ENCODE results near the gene PTPRD. TPM values are rescaled to one million over a fixed set of nuclear protein-coding genes. Genes with fewer than 3 reads are reported as not detected.

Gene PTPRD
- total and polyA plus RNA-seq, 2 experiments from 2014 or later, result 11.5 to 58.0 TPM

- TF ChIP-seq, protein P1, sequence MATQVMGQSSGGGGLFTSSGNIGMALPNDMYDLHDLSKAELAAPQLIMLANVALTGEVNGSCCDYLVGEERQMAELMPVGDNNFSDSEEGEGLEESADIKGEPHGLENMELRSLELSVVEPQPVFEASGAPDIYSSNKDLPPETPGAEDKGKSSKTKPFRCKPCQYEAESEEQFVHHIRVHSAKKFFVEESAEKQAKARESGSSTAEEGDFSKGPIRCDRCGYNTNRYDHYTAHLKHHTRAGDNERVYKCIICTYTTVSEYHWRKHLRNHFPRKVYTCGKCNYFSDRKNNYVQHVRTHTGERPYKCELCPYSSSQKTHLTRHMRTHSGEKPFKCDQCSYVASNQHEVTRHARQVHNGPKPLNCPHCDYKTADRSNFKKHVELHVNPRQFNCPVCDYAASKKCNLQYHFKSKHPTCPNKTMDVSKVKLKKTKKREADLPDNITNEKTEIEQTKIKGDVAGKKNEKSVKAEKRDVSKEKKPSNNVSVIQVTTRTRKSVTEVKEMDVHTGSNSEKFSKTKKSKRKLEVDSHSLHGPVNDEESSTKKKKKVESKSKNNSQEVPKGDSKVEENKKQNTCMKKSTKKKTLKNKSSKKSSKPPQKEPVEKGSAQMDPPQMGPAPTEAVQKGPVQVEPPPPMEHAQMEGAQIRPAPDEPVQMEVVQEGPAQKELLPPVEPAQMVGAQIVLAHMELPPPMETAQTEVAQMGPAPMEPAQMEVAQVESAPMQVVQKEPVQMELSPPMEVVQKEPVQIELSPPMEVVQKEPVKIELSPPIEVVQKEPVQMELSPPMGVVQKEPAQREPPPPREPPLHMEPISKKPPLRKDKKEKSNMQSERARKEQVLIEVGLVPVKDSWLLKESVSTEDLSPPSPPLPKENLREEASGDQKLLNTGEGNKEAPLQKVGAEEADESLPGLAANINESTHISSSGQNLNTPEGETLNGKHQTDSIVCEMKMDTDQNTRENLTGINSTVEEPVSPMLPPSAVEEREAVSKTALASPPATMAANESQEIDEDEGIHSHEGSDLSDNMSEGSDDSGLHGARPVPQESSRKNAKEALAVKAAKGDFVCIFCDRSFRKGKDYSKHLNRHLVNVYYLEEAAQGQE (IDR thresholded peaks at IDR 0.05; ENCODE audit: unreplicated experiment), result no peak
- TF ChIP-seq ZNF331 (CRISPR knock-in tag; IDR thresholded peaks at IDR 0.05; ENCODE audit: low read depth) (no peak), ZNF462 (CRISPR knock-in tag; IDR thresholded peaks at IDR 0.05) (peak; percentile 54; the same call in 1 of the 2 replicates), EZH2phosphoT487 (IDR thresholded peaks at IDR 0.05; ENCODE audit: unreplicated experiment) (no peak)
These were observed 615.2 kb downstream of the PTPRD start (continued) for GRCh38 chr9:9997585-9997984.

DNA sequence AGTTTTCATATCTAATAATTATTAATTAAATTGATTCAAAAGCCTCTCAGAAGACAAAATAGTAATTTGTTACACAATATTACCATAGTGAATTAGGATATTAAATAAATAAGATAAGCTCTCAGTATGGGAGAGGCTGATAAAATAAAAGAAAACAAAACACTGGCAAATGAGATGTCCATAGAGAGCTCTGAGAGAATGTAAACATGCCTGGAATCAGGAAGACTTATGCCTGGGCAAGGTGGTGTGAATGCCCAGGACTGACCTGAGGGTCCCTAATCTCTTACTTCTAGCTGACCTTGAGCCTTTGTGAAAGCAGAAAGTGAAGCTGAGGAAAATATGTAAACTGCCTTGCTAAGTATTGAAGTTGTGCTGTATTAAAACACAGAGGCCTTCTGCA is 616.5 kb downstream of the PTPRD start:
- H3K79me2 ChIP-seq (replicated peaks; ENCODE audit: insufficient read depth), result no peaks in the 10 kb centered on the region
- no peak for DNase-seq (ENCODE audit: low spot score)
- H3K27ac Mint-ChIP-seq, result peak overlapping the region; percentile 51
- no peak overlapping the region; the same call in 1 of the 2 replicates for H2AFZ ChIP-seq
- no peaks in the 10 kb centered on the region for H3F3A ChIP-seq (replicated peaks; ENCODE audit: low read depth)
- H3K27me3 ChIP-seq (ENCODE audit: insufficient read depth), result no peaks in the 10 kb centered on the region
- H3K27me3 Mint-ChIP-seq (ENCODE audit: insufficient read depth, low read depth, poor library complexity), result peaks cover 7% of the 10 kb centered on the region
- peaks cover 55% of the 10 kb centered on the region for H3K4me1 Mint-ChIP-seq
- H3K4me3 ChIP-seq, result no peak overlapping the region
- no peak overlapping the region for H3K4me3 Mint-ChIP-seq
- no peaks in the 10 kb centered on the region for H3K9me2 ChIP-seq (ENCODE audit: insufficient read depth)
- peaks cover 44% of the 10 kb centered on the region for H3K4me1 ChIP-seq (ENCODE audit: insufficient read depth)
- H4K20me1 ChIP-seq (replicated peaks; ENCODE audit: insufficient read depth), result no peaks in the 10 kb centered on the region
- H3K36me3 Mint-ChIP-seq (ENCODE audit: low read depth), result peaks cover 6% of the 10 kb centered on the region; the same call in 2 of the 3 replicates
- ATAC-seq, result no peak
- no peak overlapping the region for H3K4me2 ChIP-seq
- no peak overlapping the region for H3K27ac ChIP-seq (ENCODE audit: low read depth)
- no peaks in the 10 kb centered on the region for H3K36me3 ChIP-seq (ENCODE audit: insufficient read depth)
- no peaks in the 10 kb centered on the region; the same call in 2 of the 3 replicates for H3K9me3 Mint-ChIP-seq
- TF ChIP-seq JUNB (IDR thresholded peaks at IDR 0.05; ENCODE audit: unreplicated experiment), result no peak
- TF ChIP-seq, protein P2, sequence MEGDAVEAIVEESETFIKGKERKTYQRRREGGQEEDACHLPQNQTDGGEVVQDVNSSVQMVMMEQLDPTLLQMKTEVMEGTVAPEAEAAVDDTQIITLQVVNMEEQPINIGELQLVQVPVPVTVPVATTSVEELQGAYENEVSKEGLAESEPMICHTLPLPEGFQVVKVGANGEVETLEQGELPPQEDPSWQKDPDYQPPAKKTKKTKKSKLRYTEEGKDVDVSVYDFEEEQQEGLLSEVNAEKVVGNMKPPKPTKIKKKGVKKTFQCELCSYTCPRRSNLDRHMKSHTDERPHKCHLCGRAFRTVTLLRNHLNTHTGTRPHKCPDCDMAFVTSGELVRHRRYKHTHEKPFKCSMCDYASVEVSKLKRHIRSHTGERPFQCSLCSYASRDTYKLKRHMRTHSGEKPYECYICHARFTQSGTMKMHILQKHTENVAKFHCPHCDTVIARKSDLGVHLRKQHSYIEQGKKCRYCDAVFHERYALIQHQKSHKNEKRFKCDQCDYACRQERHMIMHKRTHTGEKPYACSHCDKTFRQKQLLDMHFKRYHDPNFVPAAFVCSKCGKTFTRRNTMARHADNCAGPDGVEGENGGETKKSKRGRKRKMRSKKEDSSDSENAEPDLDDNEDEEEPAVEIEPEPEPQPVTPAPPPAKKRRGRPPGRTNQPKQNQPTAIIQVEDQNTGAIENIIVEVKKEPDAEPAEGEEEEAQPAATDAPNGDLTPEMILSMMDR (conservative IDR thresholded peaks at IDR 0.05; ENCODE audit: low read depth in 2 of 2), result no peak
- no peak for TF ChIP-seq NANOG (IDR thresholded peaks at IDR 0.05; ENCODE audit: borderline replicate concordance)
- TF ChIP-seq EZH2phosphoT487 (IDR thresholded peaks at IDR 0.05; ENCODE audit: unreplicated experiment), result no peak
- no peak for TF ChIP-seq POLR2AphosphoS5 (IDR thresholded peaks at IDR 0.05; ENCODE audit: low read depth)
